MM.1S (cell line): ENCODE results near the gene GAL3ST1.

Source experiments
- CTCF ChIP-seq: fragments of 300-600 bp; sonication (generic); IDR thresholded peaks from 2 replicates; pipeline ENCODE4 v1.5.1; 2016; ENCODE audit warnings: antibody characterized with exemption, low read length, mixed read lengths
- EZH2 ChIP-seq: fragments of 300-600 bp; sonication (generic); optimal IDR thresholded peaks from 2 replicates; pipeline ENCODE3; 2017; ENCODE audit warnings: low read depth, mild to moderate bottlenecking, antibody characterized with exemption, low read length, mixed read lengths

DNA sequence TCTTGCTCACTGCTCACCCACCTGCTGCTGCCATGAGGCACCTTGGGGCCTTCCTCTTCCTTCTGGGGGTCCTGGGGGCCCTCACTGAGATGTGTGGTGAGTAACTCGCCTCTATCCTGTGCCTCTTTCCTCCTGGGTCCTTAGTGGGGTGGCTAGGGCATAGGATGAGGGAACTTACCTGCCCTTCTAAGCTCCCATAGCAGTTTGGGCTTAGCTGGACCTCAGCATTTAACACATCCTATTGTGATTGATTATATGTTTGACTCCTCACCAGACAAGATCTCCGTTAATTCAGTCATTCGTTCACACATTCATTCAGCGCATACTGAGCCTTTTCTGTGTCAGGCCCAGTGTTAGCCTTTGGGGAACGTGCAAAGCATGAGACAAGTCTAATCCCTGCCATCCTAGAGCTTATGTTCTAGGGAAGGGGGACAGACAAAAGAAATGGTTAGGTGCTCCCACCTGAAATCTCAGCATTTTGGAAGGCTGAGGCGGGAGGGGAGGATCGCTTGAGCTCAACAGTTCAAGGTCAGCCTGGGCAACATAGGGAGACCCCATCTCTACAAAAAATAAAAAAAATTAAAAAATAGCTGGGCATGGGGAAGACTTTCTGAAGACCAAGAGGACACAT lies 33.0 kb upstream of the GAL3ST1 start:
- TF ChIP-seq CTCF (no peak), EZH2 (no peak)
